Measurements from ENCODE around the gene DNM3. TPM values are rescaled to one million over a fixed set of nuclear protein-coding genes. Genes with fewer than 3 reads are reported as not detected.

DNM3 gene
- total and polyA plus RNA-seq, 2 donors (not counting 1 experiment from before 2014, with no cell fraction given), result 1.0 to 1.3 TPM

DNA sequence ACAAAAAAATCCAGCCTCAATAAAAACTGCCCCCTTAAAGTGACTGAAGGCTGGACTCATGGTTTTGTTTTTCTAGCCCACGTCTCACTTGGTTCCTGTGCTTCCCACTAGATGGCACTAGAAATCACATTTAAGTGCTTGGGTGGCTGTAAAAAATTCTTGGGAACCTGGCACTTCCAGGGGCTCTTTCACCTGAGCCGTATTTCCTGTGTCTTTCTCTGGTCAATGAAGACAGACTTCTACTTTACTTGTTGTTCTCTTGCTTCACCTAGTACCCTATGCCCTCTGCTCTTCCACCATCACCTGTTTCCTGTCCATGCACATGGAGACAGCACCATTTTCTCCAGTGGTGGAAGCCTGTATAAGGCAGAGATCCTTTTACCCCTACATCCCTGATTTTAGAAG lies 39.8 kb upstream of the DNM3 start:
- no peaks in the 10 kb centered on the region for H3K9me3 Mint-ChIP-seq (ENCODE audit: insufficient read depth)
- Histone ChIP-seq H3K79me2 (ENCODE audit: control insufficient read depth, insufficient read depth, low read length) (no peaks in the 10 kb centered on the region), H3K27me3 (replicated peaks in 1 of 4; ENCODE audit: control extremely low read depth in 1 of 4, control insufficient read depth in 3 of 4, insufficient read depth in 4 of 4, low read length in 3 of 4) (no peaks in the 10 kb centered on the region), H3K27ac (ENCODE audit: low read length in 2 of 2) (no peak overlapping the region), H3K4me3 (ENCODE audit: control extremely low read depth in 1 of 5, extremely low read depth in 1 of 5, insufficient read depth in 1 of 5, low read depth in 2 of 5, low read length in 4 of 5) (no peak overlapping the region), H3K9me3 (ENCODE audit: control extremely low read depth in 1 of 3, control insufficient read depth in 2 of 3, insufficient read depth in 1 of 3, low read length in 2 of 3) (no peaks in the 10 kb centered on the region), H3K36me3 (replicated peaks in 1 of 2; ENCODE audit: control extremely low read depth in 1 of 2, control insufficient read depth in 1 of 2, extremely low read depth in 1 of 2, insufficient read depth in 2 of 2, low read length in 1 of 2) (peaks cover 0 to 17% of the 10 kb centered on the region in 2 experiments), H2AFZ (ENCODE audit: insufficient read depth, low read depth, low read length, poor library complexity, severe bottlenecking) (no peak overlapping the region), H3K4me2 (replicated peaks; ENCODE audit: low read depth, low read length, poor library complexity, severe bottlenecking) (no peak overlapping the region), H3K9ac (ENCODE audit: low read length) (no peak overlapping the region), H3K4me1 (ENCODE audit: control insufficient read depth in 2 of 2, insufficient read depth in 2 of 2, low read length in 2 of 2) (peaks cover 7 to 11% of the 10 kb centered on the region in 2 donors), H4K20me1 (ENCODE audit: control insufficient read depth, insufficient read depth, low read length, poor library complexity, severe bottlenecking) (no peaks in the 10 kb centered on the region)
- ATAC-seq (ENCODE audit: low read depth) (peak; percentile 51), DNase-seq (peak; percentile 38)
- WGBS (ENCODE audit: insufficient coverage), result 26% methylated on average over 2 of the region's 2 CpGs
- POLR2A ChIA-PET, result no interaction called here
- H3K4me1 Mint-ChIP-seq, result peaks cover 15% of the 10 kb centered on the region
- intact Hi-C loops (cut with micrococcal nuclease), result loop anchor here (1.0 to 5.0 kb wide), 4 partner anchors 598 to 916 kb away; partner anchors contain the start of gene PIGC
- H3K27me3 Mint-ChIP-seq, result no peaks in the 10 kb centered on the region
- H3K27ac Mint-ChIP-seq, result no peak overlapping the region
- H3K4me3 Mint-ChIP-seq, result no peak overlapping the region
- TF ChIP-seq EZH2 (IDR thresholded peaks at IDR 0.05; ENCODE audit: borderline replicate concordance, insufficient read depth, low read depth, low read length, poor library complexity, severe bottlenecking), result no peak
- TF ChIP-seq, protein P1, sequence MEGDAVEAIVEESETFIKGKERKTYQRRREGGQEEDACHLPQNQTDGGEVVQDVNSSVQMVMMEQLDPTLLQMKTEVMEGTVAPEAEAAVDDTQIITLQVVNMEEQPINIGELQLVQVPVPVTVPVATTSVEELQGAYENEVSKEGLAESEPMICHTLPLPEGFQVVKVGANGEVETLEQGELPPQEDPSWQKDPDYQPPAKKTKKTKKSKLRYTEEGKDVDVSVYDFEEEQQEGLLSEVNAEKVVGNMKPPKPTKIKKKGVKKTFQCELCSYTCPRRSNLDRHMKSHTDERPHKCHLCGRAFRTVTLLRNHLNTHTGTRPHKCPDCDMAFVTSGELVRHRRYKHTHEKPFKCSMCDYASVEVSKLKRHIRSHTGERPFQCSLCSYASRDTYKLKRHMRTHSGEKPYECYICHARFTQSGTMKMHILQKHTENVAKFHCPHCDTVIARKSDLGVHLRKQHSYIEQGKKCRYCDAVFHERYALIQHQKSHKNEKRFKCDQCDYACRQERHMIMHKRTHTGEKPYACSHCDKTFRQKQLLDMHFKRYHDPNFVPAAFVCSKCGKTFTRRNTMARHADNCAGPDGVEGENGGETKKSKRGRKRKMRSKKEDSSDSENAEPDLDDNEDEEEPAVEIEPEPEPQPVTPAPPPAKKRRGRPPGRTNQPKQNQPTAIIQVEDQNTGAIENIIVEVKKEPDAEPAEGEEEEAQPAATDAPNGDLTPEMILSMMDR (IDR thresholded peaks at IDR 0.05), result peak; percentile 82
- CTCF ChIA-PET, result interaction anchor here (0.8 to 10.1 kb wide), 19 partner anchors 9 to 649 kb away, joined by 3 to 234 read pairs (median 5); partner anchors contain the start of genes DNM3 and METTL13

DNA sequence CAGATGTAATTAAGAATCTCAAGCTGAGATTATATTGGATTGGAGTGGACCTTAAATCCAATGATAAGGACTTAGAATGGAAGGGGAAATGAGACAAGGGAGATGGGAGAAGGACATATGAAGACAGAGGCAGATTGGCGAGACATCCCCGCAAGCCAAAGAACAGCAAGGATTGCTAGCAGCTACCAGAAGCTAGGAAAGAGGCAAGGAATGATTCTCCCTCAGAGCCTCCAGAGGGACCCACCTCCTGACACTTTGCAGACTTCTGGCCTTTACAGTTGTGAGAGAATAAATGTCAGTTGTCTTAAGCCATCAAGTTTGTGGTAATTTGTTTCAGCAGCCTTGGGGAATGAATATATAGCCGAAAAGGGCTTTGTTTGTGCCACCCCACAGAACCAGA lies 39.1 kb upstream of the DNM3 start:
- Histone ChIP-seq H3K36me3 (replicated peaks in 1 of 2; ENCODE audit: control extremely low read depth in 1 of 2, control insufficient read depth in 1 of 2, extremely low read depth in 1 of 2, insufficient read depth in 2 of 2, low read length in 1 of 2) (peaks cover 0 to 10% of the 10 kb centered on the region in 2 experiments), H3K4me1 (ENCODE audit: control insufficient read depth in 2 of 2, insufficient read depth in 2 of 2, low read length in 2 of 2) (peaks cover 10 to 15% of the 10 kb centered on the region in 2 donors), H3K27ac (ENCODE audit: low read length in 2 of 2) (no peak overlapping the region), H3K79me2 (ENCODE audit: control insufficient read depth, insufficient read depth, low read length) (no peaks in the 10 kb centered on the region), H3K27me3 (replicated peaks in 1 of 4; ENCODE audit: control extremely low read depth in 1 of 4, control insufficient read depth in 3 of 4, insufficient read depth in 4 of 4, low read length in 3 of 4) (no peaks in the 10 kb centered on the region), H3K9me3 (ENCODE audit: control extremely low read depth in 1 of 3, control insufficient read depth in 2 of 3, insufficient read depth in 1 of 3, low read length in 2 of 3) (no peaks in the 10 kb centered on the region), H2AFZ (ENCODE audit: insufficient read depth, low read depth, low read length, poor library complexity, severe bottlenecking) (no peak overlapping the region), H3K4me3 (ENCODE audit: control extremely low read depth in 1 of 5, extremely low read depth in 1 of 5, insufficient read depth in 1 of 5, low read depth in 2 of 5, low read length in 4 of 5) (no peak overlapping the region), H3K4me2 (replicated peaks; ENCODE audit: low read depth, low read length, poor library complexity, severe bottlenecking) (no peak overlapping the region), H4K20me1 (ENCODE audit: control insufficient read depth, insufficient read depth, low read length, poor library complexity, severe bottlenecking) (no peaks in the 10 kb centered on the region), H3K9ac (ENCODE audit: low read length) (no peak overlapping the region)
- H3K4me3 Mint-ChIP-seq, result no peak overlapping the region
- no peak for TF ChIP-seq EZH2 (IDR thresholded peaks at IDR 0.05; ENCODE audit: borderline replicate concordance, insufficient read depth, low read depth, low read length, poor library complexity, severe bottlenecking)
- TF ChIP-seq, protein P1 (IDR thresholded peaks at IDR 0.05), result no peak
- no peak for ATAC-seq (ENCODE audit: low read depth)
- 100% methylated on average over 3 of the region's 3 CpGs for WGBS (ENCODE audit: insufficient coverage)
- ChIA-PET CTCF (interaction anchor here (0.7 to 10.1 kb wide), 15 partner anchors 8 to 637 kb away, joined by 3 to 234 read pairs (median 4); partner anchors contain the start of gene DNM3), POLR2A (no interaction called here)
- no peak overlapping the region for H3K27ac Mint-ChIP-seq
- no peaks in the 10 kb centered on the region for H3K27me3 Mint-ChIP-seq
- DNase-seq, result no peak
- H3K4me1 Mint-ChIP-seq, result peaks cover 19% of the 10 kb centered on the region
- intact Hi-C loops (cut with micrococcal nuclease), result loop anchor here (5.0 kb wide), 1 partner anchor 915 kb away; no protein-coding TSS in a partner anchor
- H3K9me3 Mint-ChIP-seq (ENCODE audit: insufficient read depth), result no peaks in the 10 kb centered on the region
